H7 (cell line): ENCODE data around the gene SYNDIG1. TPM values are rescaled to one million over a fixed set of nuclear protein-coding genes. Genes with fewer than 3 reads are reported as not detected.
"Not testable (repeated sequence)": the region's sequence is repeated elsewhere in the genome, so short reads cannot be mapped to it uniquely, and the experiment has no call there.

Source experiments
- DNase-seq: peaks from one replicate; pipeline ENCODE4 v3.0.0; 2012
- H3K27me3 ChIP-seq: 2 replicates; pipeline ENCODE4 v1.6.0; 2011; ENCODE audit warnings: mild to moderate bottlenecking, low read length; ENCODE audit not compliant: control insufficient read depth, insufficient read depth
- H3K36me3 ChIP-seq: replicated peaks from 2 replicates; pipeline ENCODE4 v1.5.1; 2011; ENCODE audit warnings: low read length; ENCODE audit not compliant: control insufficient read depth, insufficient read depth
- H3K4me3 ChIP-seq: 2 replicates; pipeline ENCODE4 v1.5.1; 2011; ENCODE audit warnings: low read depth, mild to moderate bottlenecking, control low read depth, low read length, moderate library complexity; ENCODE audit not compliant: insufficient read depth
- total RNA-seq: library from RNA; depleted of rRNA; stranded (reverse); fragments of >200 nt; shearing (Covaris generic); gene quantifications from 2 replicates; pipeline ENCODE4 v1.2.3, GENCODE V29; 2014

SYNDIG1 gene
- total RNA-seq, 1 experiment from 2014 or later = 9.2 TPM

GRCh38 chr20:24501764-24502556 lies 32.5 kb downstream of the SYNDIG1 start:
- Histone ChIP-seq H3K36me3 (no peaks in the 10 kb centered on the region), H3K27me3 (no peaks in the 10 kb centered on the region), H3K4me3 (no peak overlapping the region)
- no peak for DNase-seq

DNA sequence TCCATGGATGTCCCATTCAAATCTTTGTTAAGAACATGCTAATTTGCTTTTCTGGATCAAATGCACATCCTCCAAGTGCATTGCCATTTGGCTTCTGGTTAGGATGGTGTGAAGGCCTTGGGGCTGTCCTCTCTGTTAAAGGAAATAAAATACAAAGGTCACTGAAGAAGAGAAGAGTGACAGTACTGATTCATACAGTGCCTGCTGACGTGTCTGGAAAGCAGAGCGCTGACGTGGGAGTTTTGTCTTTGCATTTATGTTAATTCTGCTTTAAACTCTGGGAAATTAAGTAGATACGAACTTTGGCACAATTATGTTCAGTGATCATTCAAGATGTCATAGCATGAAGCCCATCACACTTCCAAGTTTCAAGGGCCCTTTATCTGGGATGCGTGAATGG lies 33.2 kb downstream of the SYNDIG1 start:
- H3K27me3 ChIP-seq = no peaks in the 10 kb centered on the region
- no peak overlapping the region for H3K4me3 ChIP-seq
- H3K36me3 ChIP-seq = no peaks in the 10 kb centered on the region
- no peak for DNase-seq

DNA sequence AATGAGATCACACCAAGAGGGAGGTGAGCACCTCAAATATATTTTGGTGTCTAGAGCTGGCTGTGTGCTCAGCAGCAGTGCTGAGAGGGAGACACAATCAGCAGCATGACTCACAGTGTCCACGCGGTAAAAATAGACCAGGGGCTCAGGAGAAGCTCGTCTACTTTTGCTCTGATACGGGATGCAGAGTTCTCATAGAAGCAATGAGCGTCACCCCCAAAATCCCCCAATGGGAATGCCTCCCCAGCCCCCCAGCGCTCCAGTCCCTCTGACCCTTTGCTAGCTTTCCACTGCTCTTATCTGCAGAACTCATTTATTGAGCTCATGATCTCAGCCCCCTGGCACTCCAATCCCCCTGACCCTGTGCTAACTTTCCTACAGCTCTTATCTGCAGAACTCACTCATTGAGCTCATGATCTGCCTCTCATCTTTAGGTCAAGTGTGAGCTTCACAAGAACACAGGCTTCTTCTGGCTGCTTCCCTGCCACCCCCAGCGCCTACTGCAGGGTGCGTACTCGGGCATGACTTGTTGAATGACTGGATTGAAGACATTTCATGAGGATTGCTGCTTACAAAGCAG lies 34.0 kb downstream of the SYNDIG1 start:
- Histone ChIP-seq H3K27me3 (no peaks in the 10 kb centered on the region), H3K36me3 (no peaks in the 10 kb centered on the region), H3K4me3 (no peak overlapping the region)
- DNase-seq = no peak

DNA sequence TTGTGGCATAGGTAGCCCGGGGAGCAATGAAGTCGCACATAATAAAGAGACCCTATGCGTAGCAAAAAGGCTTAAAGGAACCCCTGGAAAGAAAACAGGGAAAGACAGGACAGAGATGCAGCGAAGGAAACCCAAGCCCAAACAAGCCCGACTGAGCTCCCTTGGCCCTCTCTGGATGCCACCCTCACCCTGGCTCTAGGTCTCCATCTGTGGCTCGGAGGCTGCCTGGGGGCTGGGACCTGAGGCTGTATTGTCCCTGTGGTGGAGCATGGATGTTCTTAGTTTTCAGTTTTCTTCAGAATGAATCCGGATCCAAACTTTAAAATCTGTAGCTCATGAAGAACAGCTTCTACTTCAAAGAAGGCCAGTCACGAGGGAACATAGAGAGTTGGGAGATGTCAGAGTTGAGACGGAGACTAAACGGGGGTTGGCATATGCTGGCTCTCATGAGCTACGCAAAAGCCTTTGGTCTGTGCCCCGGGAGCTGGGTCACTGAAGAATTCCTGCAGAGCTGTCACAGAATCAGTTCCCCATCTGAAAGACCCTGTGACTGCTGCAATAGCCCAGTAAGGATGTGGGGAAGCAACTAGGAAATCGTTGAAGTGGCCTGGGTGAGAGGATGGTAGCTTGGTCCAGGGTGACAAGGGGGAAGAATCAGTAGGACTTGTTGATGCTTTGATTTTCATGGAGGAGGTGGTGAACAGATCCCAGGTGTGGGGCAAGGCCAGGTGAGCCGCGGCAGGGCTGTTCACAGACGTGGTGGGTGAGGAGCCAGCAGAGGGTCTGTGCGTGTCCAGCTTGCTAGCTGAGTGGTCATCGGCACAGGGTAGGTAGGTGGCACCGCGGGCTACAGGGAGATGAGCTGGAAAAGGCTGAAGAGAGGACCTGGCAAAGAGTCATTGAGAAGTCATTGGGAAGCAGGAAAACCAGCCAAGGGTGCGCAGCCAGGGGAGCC lies 35.2 kb downstream of the SYNDIG1 start:
- H3K4me3 ChIP-seq = no peak overlapping the region
- H3K27me3 ChIP-seq = no peaks in the 10 kb centered on the region
- no peaks in the 10 kb centered on the region for H3K36me3 ChIP-seq
- DNase-seq = no peak

DNA sequence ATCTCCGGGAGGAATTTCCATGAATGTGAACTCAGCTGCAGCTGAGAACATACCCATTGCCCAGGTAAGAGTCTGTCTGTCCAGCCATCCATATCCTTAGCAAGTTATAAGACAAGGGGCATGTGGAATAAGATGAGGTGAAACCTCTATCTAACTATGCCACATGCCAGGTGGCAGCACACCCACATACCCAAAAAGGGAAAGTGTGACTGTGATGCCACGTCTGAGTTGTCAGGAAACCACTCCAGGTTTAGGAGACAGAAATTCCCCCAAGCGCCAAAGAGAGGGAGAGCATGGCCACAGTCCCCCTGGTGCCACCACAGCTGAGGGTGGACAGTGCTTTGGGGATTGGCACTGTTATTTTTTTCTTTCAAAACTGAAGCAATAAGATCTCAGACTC lies 36.7 kb downstream of the SYNDIG1 start:
- no peak for DNase-seq

DNA sequence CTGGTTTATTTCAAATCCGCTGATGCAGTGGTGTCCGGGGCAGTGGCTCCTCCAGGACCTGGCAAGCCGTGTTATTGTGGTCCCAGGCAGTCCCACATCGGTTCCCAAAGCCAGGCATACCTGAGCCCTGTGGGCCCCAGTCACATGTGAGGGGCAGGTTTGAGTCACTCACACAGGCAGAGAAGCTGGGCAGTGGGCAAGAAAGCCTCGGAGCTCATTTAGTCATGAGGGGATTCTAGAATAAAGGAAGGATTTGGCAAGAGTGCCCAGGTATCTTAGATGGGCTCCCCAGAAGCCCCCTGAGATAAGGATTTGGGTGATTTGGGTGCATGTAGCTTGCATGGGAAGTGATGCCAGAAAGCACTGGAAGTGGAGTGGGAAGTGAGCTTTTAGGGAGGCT lies 37.3 kb downstream of the SYNDIG1 start:
- H3K36me3 ChIP-seq = no peaks in the 10 kb centered on the region
- DNase-seq = no peak
- H3K4me3 ChIP-seq = no peak overlapping the region
- no peaks in the 10 kb centered on the region for H3K27me3 ChIP-seq

More for the DNA sequence above, 36.7 kb downstream of the SYNDIG1 start:
- Histone ChIP-seq H3K27me3 (no peaks in the 10 kb centered on the region), H3K36me3 (no peaks in the 10 kb centered on the region), H3K4me3 (no peak overlapping the region)

- Histone ChIP-seq H3K36me3 (no peaks in the 10 kb centered on the region), H3K27me3 (no peaks in the 10 kb centered on the region), H3K4me3 (no peak overlapping the region)
- DNase-seq = no peak
Observed at GRCh38 chr20:24507182-24507853, 37.9 kb downstream of the SYNDIG1 start.

DNA sequence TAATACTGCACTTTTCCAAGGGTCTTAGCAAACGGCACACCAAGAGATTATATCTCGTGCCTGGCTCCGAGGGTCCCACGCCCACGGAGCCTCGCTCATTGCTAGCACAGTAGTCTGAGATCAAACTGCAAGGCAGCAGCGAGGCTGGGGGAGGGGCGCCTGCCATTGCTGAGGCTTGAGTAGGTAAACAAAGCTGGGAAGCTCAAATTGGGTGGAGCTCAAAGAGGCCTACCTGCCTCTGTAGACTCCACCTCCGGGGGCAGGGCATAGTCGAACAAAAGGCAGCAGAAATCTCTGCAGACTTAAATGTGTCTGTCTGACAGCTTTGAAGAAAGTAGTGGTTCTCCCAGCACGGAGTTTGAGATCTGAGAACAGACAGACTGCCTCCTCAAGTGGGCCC lies 43.0 kb downstream of the SYNDIG1 start:
- not testable (repeated sequence) for DNase-seq, H3K36me3 ChIP-seq, H3K27me3 ChIP-seq, H3K4me3 ChIP-seq

DNA sequence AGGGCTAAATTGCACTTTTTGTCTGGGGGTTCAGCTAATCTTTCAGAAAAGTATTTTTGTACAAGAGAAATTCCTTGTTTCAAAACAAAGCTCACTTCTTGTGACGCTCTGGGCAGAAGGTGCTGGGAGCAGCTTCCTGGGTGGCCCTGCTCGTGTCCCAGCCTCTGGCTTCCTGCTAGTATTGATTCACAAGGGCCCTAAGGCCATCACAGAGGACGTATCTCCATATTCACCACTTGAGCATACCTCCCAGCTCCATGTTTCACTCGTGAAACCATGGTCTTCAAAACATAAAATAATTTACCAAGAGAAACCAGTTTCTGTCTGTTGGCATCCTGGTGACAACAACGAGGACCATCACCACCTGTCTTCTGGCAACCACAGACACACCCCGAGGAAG lies 49.1 kb downstream of the SYNDIG1 start:
- Histone ChIP-seq H3K36me3 (no peaks in the 10 kb centered on the region), H3K4me3 (no peak overlapping the region), H3K27me3 (no peaks in the 10 kb centered on the region)
- no peak for DNase-seq

- H3K36me3 ChIP-seq = no peaks in the 10 kb centered on the region
- no peak for DNase-seq
- H3K4me3 ChIP-seq = no peak overlapping the region
- H3K27me3 ChIP-seq = no peaks in the 10 kb centered on the region
Observed at GRCh38 chr20:24519476-24519875, 50.0 kb downstream of the SYNDIG1 start.

DNA sequence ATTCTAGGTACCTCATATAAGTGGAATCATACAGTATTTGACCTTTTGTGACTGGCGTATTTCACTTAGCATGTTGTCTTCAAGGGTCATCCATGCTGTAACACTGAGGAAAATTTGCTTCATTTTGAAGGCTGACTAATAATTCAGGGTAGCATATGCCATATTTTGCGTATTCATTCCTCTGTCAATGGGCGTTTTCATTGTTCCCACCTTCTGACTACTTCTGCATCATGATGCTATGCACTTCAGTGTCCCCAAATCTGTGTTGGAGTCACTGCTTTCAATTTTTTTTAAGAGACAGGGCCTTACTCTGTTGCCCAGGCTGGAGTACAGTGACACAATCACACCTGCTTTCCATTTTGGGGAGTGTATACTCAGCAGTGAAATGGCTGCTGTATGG lies 51.6 kb downstream of the SYNDIG1 start:
- H3K27me3 ChIP-seq = no peaks in the 10 kb centered on the region
- no peak overlapping the region for H3K4me3 ChIP-seq
- no peaks in the 10 kb centered on the region for H3K36me3 ChIP-seq
- no peak for DNase-seq

DNA sequence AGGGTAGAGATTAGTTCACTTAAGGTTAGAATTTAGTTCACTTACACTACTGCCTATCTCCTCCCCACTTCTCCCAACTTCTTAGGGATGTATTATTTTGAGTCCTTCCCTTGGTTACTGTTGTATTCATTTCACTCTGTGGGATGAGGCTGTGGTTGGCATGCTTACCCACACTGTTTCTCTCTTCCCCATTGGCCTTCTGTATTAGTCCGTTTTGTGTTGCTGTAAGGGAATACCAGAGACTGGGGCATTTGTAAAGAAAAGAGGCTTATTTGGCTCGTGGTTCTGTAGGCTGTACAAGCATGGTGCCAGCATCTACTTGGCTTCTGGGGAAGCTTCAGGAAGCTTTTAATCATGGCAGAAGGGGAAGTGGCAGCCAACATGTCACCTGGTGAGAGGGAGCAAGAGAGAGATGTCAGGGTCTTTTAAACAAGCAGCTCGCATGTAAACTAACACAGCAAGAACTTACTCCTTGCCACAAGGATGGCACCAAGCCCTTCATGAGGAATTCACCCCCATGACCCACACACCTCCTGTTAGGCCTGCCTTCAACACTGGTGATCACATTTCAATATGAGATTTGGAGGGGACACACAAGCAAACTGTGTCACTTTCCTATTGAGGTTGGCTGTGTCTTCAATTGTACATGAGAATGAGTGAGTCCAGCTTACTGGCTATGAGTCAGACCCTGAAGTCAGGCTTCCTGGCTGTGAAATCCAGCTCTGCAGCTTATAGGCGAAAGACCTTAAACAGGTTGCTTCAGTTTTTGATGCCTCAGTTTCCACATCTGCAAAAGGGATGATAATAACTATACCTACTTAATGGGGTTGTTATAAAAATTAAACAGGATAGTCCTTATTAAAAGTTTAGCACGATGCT lies 53.3 kb downstream of the SYNDIG1 start:
- no peak for DNase-seq

GRCh38 chr20:24523661-24524060 lies 54.2 kb downstream of the SYNDIG1 start:
- no peaks in the 10 kb centered on the region for H3K27me3 ChIP-seq
- no peaks in the 10 kb centered on the region for H3K36me3 ChIP-seq
- H3K4me3 ChIP-seq = no peak overlapping the region
- DNase-seq = no peak

More for the DNA sequence above, 53.3 kb downstream of the SYNDIG1 start:
- no peaks in the 10 kb centered on the region for H3K27me3 ChIP-seq
- H3K36me3 ChIP-seq = no peaks in the 10 kb centered on the region
- H3K4me3 ChIP-seq = no peak overlapping the region
